ENCODE measurements around the gene BMP10.
"Not testable (repeated sequence)": the region's sequence is repeated elsewhere in the genome, so short reads cannot be mapped to it uniquely, and the experiment has no call there.

The BMP10 gene

GRCh38 chr2:68871159-68871764 is at the start of gene BMP10:
Gene BMP10, minus strand, starts transcription at chr2:68871397. Its CDS starts 39 bp downstream, at chr2:68871358.
- no peak for DNase-seq (ENCODE audit: low read depth)

- no peak for DNase-seq (ENCODE audit: low read depth)
Measured at GRCh38 chr2:68920481-68921170, 49.4 kb upstream of the BMP10 start.

GRCh38 chr2:68918497-68918896 is 47.3 kb upstream of the BMP10 start:
- no peak for DNase-seq (ENCODE audit: low read depth)

GRCh38 chr2:68917034-68917718 is 46.0 kb upstream of the BMP10 start:
- DNase-seq (ENCODE audit: low read depth): no peak

- no peak for DNase-seq (ENCODE audit: low read depth)
Measured at GRCh38 chr2:68916226-68916625, 45.0 kb upstream of the BMP10 start.

GRCh38 chr2:68915393-68915792 is 44.2 kb upstream of the BMP10 start:
- no peak for DNase-seq (ENCODE audit: low read depth)

GRCh38 chr2:68913359-68913758 is 42.2 kb upstream of the BMP10 start:
- DNase-seq (ENCODE audit: low read depth): no peak

- DNase-seq (ENCODE audit: low read depth): no peak
Measured at GRCh38 chr2:68912732-68913131, 41.5 kb upstream of the BMP10 start.

- DNase-seq (ENCODE audit: low read depth): no peak
Measured at GRCh38 chr2:68912111-68912510, 40.9 kb upstream of the BMP10 start.

- no peak for DNase-seq (ENCODE audit: low read depth)
Measured at GRCh38 chr2:68911709-68912108, 40.5 kb upstream of the BMP10 start.

- no peak for DNase-seq (ENCODE audit: low read depth)
Measured at GRCh38 chr2:68911246-68911645, 40.0 kb upstream of the BMP10 start.

GRCh38 chr2:68909793-68910674 is 38.8 kb upstream of the BMP10 start:
- DNase-seq (ENCODE audit: low read depth): peak; percentile 31

- peak; percentile 37 for DNase-seq (ENCODE audit: low read depth)
Measured at GRCh38 chr2:68908392-68908970, 37.3 kb upstream of the BMP10 start.

- no peak for DNase-seq (ENCODE audit: low read depth)
Measured at GRCh38 chr2:68907920-68908253, 36.7 kb upstream of the BMP10 start.

- no peak for DNase-seq (ENCODE audit: low read depth)
Measured at GRCh38 chr2:68907232-68907919, 36.2 kb upstream of the BMP10 start.

- DNase-seq (ENCODE audit: low read depth): no peak
Measured at GRCh38 chr2:68906716-68907115, 35.5 kb upstream of the BMP10 start.

- no peak for DNase-seq (ENCODE audit: low read depth)
Measured at GRCh38 chr2:68905116-68905515, 33.9 kb upstream of the BMP10 start.

- DNase-seq (ENCODE audit: low read depth): no peak
Measured at GRCh38 chr2:68901561-68901960, 30.4 kb upstream of the BMP10 start.

- DNase-seq (ENCODE audit: low read depth): no peak
Measured at GRCh38 chr2:68901199-68901514, 30.0 kb upstream of the BMP10 start.

GRCh38 chr2:68900496-68901198 is 29.4 kb upstream of the BMP10 start:
- no peak for DNase-seq (ENCODE audit: low read depth)

- DNase-seq (ENCODE audit: low read depth): not testable (repeated sequence)
Measured at GRCh38 chr2:68895981-68896380, 24.8 kb upstream of the BMP10 start.
